Thoracic aorta (tissue), 2 donors: ENCODE data around the gene SLC26A1. TPM values are rescaled to one million over a fixed set of nuclear protein-coding genes. Genes with fewer than 3 reads are reported as not detected.

Experiments used
- ATAC-seq: fragments of 150-250 bp; one replicate; pipeline ENCODE4 v1.8.0; 2017; ENCODE audit warnings: low read depth; ENCODE audit not compliant: insufficient number of reproducible peaks, low FRiP score
- DNase-seq: peaks from one replicate; pipeline ENCODE4 v3.0.0-alpha.2; 2020; ENCODE audit warnings: low spot score
- H3K27ac ChIP-seq, 2 donors: fragments of 200-600 bp; sonication (generic); 1 replicate in 1 of 2; 2 replicates in 1 of 2; pipeline ENCODE4 v1.5.1; 2016; ENCODE audit warnings: mild to moderate bottlenecking in 2 of 2, moderate library complexity in 2 of 2
- H3K27me3 ChIP-seq: fragments of 200-600 bp; sonication (generic); replicated peaks from 2 replicates; pipeline ENCODE4 v1.6.0; 2016; ENCODE audit warnings: mild to moderate bottlenecking; ENCODE audit not compliant: insufficient read depth
- H3K36me3 ChIP-seq: fragments of 200-600 bp; sonication (generic); one replicate; pipeline ENCODE4 v1.5.1; 2016
- H3K4me1 ChIP-seq, 2 donors: fragments of 200-600 bp; sonication (generic); 1 replicate in 1 of 2; 2 replicates in 1 of 2; pipeline versions ENCODE4 v1.5.1 to v1.6.0; 2016; ENCODE audit warnings: low read depth in 2 of 2, mild to moderate bottlenecking in 1 of 2; ENCODE audit not compliant: control insufficient read depth in 1 of 2
- H3K4me3 ChIP-seq: fragments of 200-600 bp; sonication (generic); 2 replicates; pipeline ENCODE4 v1.5.1; 2016; ENCODE audit warnings: mild to moderate bottlenecking
- H3K9me3 ChIP-seq: fragments of 200-600 bp; sonication (generic); 2 replicates; pipeline ENCODE4 v1.5.1; 2016
- CTCF ChIP-seq: fragments of 200-600 bp; sonication (generic); IDR thresholded peaks from one replicate; pipeline ENCODE4 v1.5.1; 2019; ENCODE audit warnings: antibody characterized with exemption
- total RNA-seq, 2 donors: library from RNA; depleted of rRNA; stranded (reverse); fragments of >200 nt; gene quantifications; one replicate each; pipeline versions ENCODE4 v1.1.0 to v1.2.3, GENCODE V29; 2016

The SLC26A1 gene
- total RNA-seq, 2 donors from 2014 or later = not detected

DNA sequence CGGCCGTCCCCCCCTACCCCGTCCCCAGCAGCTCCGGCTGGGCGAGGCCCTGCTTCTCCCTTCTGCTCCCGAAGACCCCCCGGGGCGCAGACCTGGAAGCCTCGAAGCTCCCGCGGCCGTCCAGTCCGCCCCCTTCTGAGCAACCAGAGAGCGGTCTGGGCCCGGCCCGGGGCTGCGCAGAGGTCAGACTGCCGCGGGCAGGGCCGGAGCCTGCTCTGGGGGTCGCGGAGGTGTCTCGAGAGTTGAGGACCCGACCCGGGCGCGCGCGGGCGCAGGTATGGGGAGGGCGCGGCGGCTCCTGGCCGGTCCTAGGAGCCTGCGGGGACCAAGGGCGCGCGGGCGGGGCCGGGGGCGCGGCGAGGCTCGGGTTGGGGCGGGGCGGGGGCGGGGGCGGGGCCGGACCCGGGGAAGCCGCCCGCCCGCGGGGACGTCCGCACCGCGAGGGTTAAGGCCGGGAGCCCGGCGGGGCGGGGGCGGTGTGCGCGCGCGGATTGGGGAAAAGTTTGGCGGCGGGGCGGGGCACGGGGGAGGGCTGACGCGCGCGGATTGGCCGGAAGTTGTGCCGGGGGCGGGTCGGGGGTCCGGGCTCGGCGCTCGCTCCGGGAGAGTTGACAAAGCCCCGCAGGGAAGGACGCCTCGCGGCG, 17.9 kb upstream of the SLC26A1 start, which contains the start of gene FGFRL1:
TSS of gene FGFRL1 (plus strand) at position 605 of the 644 bp plus-strand sequence. CDS start 860 bp downstream, outside the sequence.
- Histone ChIP-seq H3K9me3 (no peaks in the 10 kb centered on the region), H3K27me3 (no peaks in the 10 kb centered on the region), H3K36me3 (no peaks in the 10 kb centered on the region), H3K4me1 (peaks cover 4 to 39% of the 10 kb centered on the region in 2 donors), H3K4me3 (peak within 1 kb of the TSS; percentile 94), H3K27ac (peak within 1 kb of the TSS; percentile 79 to 92)
- DNase-seq (peak; percentile 59), ATAC-seq (peak; percentile 58)
- TF ChIP-seq CTCF = no peak

DNA sequence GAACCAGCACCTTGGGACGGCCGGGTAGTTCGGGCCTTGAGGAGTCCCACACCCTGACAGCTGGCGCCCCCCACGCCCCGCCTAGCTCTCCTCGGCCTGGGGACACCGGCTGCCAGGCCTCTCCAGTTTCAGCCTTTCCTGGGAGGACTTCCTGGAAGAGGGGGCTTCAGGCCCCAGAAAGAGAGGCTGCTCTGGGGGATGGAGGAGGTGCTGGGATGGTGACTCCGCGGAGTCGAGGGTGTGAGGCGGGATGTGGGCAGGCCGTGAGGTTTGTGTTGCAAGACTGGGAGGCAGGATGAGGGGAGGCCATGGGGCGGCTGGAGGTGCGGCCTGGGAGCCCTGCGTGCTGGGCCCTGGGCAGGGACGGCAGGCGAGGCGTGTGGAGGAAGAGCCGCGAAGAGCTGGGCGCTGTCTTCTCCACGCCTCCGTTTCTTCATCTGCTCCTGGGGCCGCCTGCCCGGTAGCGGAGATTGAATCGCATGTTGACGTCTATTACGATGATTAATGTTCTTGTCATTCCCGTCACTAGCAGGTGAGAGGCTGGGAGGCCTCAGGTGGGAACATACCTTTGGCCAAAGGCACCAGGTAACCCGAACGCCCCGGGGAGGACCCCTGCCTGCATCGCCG, 17.3 kb upstream of the SLC26A1 start:
- no peak for TF ChIP-seq CTCF
- Histone ChIP-seq H3K4me1 (peaks cover 4 to 39% of the 10 kb centered on the region in 2 donors), H3K4me3 (peak overlapping the region; percentile 94), H3K27ac (peak overlapping the region; percentile 79 to 92), H3K36me3 (no peaks in the 10 kb centered on the region), H3K9me3 (no peaks in the 10 kb centered on the region), H3K27me3 (no peaks in the 10 kb centered on the region)
- DNase-seq (peak; percentile 50), ATAC-seq (peak; percentile 67)

DNA sequence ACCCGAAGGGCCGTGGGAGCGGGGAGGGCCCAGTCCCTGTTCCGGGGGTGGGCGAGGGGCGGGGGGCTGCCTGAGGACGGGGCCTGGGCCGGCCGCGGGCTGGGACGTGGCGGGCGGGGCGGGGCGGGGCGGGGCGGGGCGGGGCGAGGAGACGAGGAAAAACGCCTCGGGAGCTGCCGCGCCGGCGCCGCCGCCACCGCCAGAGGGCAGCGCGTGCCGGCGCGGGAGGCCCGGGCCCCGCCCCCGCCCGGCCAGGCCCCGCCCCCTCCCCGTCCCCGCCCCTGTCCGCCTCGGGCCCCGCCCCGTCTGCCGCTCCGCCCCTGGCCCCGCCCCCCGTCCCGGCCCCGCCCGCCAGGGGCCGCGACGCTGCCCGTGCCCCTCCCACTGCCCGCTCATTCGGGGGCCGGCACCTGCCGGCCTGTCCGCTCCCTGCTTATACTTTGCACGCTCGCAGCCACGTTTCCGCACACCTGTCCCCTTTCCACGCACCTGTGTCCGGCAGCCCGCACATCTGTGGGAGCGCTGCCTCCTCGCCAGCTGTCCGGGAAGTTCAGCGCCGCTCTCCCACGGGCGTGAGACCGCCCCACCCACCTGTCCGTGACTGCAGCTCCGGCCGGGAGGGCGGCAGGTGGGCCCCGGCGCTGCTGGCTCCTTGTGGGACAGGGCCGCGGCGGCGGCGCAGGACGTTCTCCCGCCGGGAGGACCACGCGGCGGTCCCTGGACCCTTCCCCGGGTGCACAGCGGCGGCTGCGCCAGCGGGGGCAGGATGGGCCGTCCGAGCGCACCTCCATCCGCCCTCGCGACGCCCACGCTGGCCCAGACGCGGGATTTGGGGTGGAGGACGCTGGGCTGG, 16.6 kb upstream of the SLC26A1 start:
- Histone ChIP-seq H3K9me3 (no peaks in the 10 kb centered on the region), H3K36me3 (no peaks in the 10 kb centered on the region), H3K27me3 (no peaks in the 10 kb centered on the region), H3K27ac (peak overlapping the region; percentile 79 to 92), H3K4me3 (peak overlapping the region; percentile 94), H3K4me1 (peaks cover 4 to 39% of the 10 kb centered on the region in 2 donors)
- no peak for TF ChIP-seq CTCF
- ATAC-seq (peak; percentile 40), DNase-seq (no peak)

DNA sequence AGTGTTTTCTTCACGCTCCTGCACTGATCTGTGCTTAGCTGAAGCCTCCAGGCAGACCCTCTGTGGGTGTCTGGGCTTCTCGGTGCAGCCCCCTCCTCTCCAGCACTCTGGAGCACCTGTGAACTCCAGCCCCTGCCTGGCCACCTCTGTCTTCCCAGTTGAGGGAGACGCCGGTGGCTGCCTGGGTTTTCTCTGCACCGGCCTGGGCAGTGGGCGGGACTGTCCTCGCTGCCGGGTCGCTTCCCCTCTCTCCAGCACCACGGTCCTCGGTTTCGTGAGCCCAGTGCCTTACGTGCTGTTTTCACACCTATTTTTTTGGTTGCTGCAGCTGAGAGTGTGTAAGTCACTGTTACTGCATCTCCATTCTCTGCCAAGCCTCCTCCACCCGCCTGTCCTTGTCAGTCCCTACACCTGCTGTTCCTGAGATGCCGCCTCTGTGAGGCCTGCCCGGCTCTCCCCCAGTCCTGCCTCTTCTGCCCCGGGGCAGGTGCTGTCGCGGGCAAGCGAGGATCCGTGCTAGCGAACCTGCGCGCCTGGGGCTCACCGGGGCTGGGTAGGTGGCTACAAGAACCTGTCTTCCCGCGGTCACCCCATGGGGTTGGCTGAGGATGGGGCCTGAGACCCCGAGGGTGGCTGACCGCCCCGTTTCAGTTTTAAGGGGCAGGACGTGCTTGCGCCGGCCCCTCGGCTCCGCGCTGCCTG, 15.8 kb upstream of the SLC26A1 start:
- Histone ChIP-seq H3K4me1 (peaks cover 4 to 39% of the 10 kb centered on the region in 2 donors), H3K27ac (no peak overlapping the region), H3K27me3 (no peaks in the 10 kb centered on the region), H3K9me3 (no peaks in the 10 kb centered on the region), H3K36me3 (no peaks in the 10 kb centered on the region), H3K4me3 (peak overlapping the region; percentile 92)
- DNase-seq (no peak), ATAC-seq (no peak)
- no peak for TF ChIP-seq CTCF
